GM12891 (cell line): ENCODE data around the gene CCDC13.

Source experiments
- DNase-seq: peaks from one replicate; pipeline ENCODE4 v3.0.0; 2011; ENCODE audit warnings: low spot score; ENCODE audit not compliant: insufficient read length
- FAIRE-seq: peaks from 2 replicates; lab custom pipeline; 2011; peaks lifted over from hg19 to GRCh38; lab: Jason Lieb, UNC
- PAX5 ChIP-seq: IDR thresholded peaks from 2 replicates; pipeline ENCODE4 v1.6.1; 2011; ENCODE audit warnings: low read length, moderate library complexity, mild to moderate bottlenecking; ENCODE audit not compliant: insufficient read depth, severe bottlenecking
- POLR2A ChIP-seq: IDR thresholded peaks from 2 replicates; pipeline ENCODE4 v1.6.1; 2011; ENCODE audit warnings: low read depth, low read length, control low read depth
- POLR2AphosphoS5 ChIP-seq: IDR thresholded peaks from 2 replicates; pipeline ENCODE4 v1.6.1; 2011; ENCODE audit warnings: low read depth, low read length, control low read depth
- POU2F2 ChIP-seq: IDR thresholded peaks from 2 replicates; pipeline ENCODE4 v1.6.1; 2011; ENCODE audit warnings: low read depth, mild to moderate bottlenecking, control low read depth, low read length, moderate library complexity
- SPI1 ChIP-seq: IDR thresholded peaks from 2 replicates; pipeline ENCODE4 v1.6.1; 2011; ENCODE audit warnings: low read depth, low read length, control low read depth
- TAF1 ChIP-seq: IDR thresholded peaks from 2 replicates; pipeline ENCODE4 v1.6.1; 2011; ENCODE audit warnings: low read depth, low read length, control low read depth

Gene CCDC13

GRCh38 chr3:42809202-42809601 lies 36.1 kb upstream of the CCDC13 start, which contains the start of gene ACKR2:
Gene ACKR2, plus strand, starts transcription at chr3:42809445. Its CDS starts 55,058 bp downstream, at chr3:42864503.
- TF ChIP-seq TAF1 = no peak
- TF ChIP-seq POU2F2 = no peak
- TF ChIP-seq POLR2A = no peak
- TF ChIP-seq PAX5 = no peak
- DNase-seq (no peak), FAIRE-seq (no peak)

GRCh38 chr3:42807929-42808328 lies 34.9 kb upstream of the CCDC13 start:
- no peak for FAIRE-seq
- TF ChIP-seq SPI1 (no peak), TAF1 (no peak), POU2F2 (no peak), PAX5 (no peak), POLR2A (no peak), POLR2AphosphoS5 (no peak)
- DNase-seq = no peak

GRCh38 chr3:42805141-42805821 lies 32.2 kb upstream of the CCDC13 start:
- no peak for TF ChIP-seq PAX5
- TF ChIP-seq TAF1 = no peak
- TF ChIP-seq POLR2AphosphoS5 = no peak
- no peak for TF ChIP-seq POU2F2
- no peak for TF ChIP-seq SPI1
- no peak for FAIRE-seq
- DNase-seq = no peak

- FAIRE-seq (no peak), DNase-seq (no peak)
- no peak for TF ChIP-seq SPI1
- no peak for TF ChIP-seq TAF1
- TF ChIP-seq POLR2A = no peak
- no peak for TF ChIP-seq POU2F2
- TF ChIP-seq PAX5 = no peak
- TF ChIP-seq POLR2AphosphoS5 = no peak
These were observed 31.7 kb upstream of the CCDC13 start for GRCh38 chr3:42804831-42805132.

- FAIRE-seq = peak; percentile 98
- peak; percentile 97 for DNase-seq
- TF ChIP-seq POLR2A (peak; percentile 83), POU2F2 (no peak), TAF1 (peak; percentile 68; the same call in 1 of the 2 replicates), POLR2AphosphoS5 (peak; percentile 75), SPI1 (no peak)
These were observed 31.2 kb upstream of the CCDC13 start, which contains the start of gene HIGD1A for GRCh38 chr3:42804106-42804830. Gene HIGD1A, minus strand, starts transcription at chr3:42804490. Its CDS starts 10,237 bp downstream, at chr3:42794253.

- peak; percentile 75 for FAIRE-seq
- TF ChIP-seq POU2F2 (no peak), POLR2AphosphoS5 (no peak), SPI1 (no peak), PAX5 (no peak), POLR2A (no peak)
- DNase-seq = peak; percentile 20
These were observed 30.5 kb upstream of the CCDC13 start for GRCh38 chr3:42803414-42804105.

- TF ChIP-seq TAF1 (no peak), SPI1 (no peak), POU2F2 (no peak), POLR2A (no peak), POLR2AphosphoS5 (no peak), PAX5 (no peak)
- DNase-seq = no peak
- FAIRE-seq = peak; percentile 26
These were observed 29.9 kb upstream of the CCDC13 start for GRCh38 chr3:42802876-42803413.

- TF ChIP-seq PAX5 = no peak
- no peak for TF ChIP-seq POLR2A
- TF ChIP-seq SPI1 = no peak
- TF ChIP-seq TAF1 = no peak
- TF ChIP-seq POLR2AphosphoS5 = no peak
- no peak for TF ChIP-seq POU2F2
- FAIRE-seq (no peak), DNase-seq (no peak)
These were observed 28.7 kb upstream of the CCDC13 start for GRCh38 chr3:42801784-42802183.
